ENCODE data around the gene AMFR.

The AMFR gene

GRCh38 chr16:56334761-56335160 is 90.6 kb downstream of the AMFR start:
- no peak for DNase-seq

GRCh38 chr16:56332464-56333079 is 92.8 kb downstream of the AMFR start:
- peak in 42 of 58 donors; percentile 17 to 80 (median 47) for DNase-seq

GRCh38 chr16:56331915-56332314 is 93.4 kb downstream of the AMFR start:
- DNase-seq, result no peak

- DNase-seq, result no peak
These were observed 93.9 kb downstream of the AMFR start for GRCh38 chr16:56331399-56331798.

GRCh38 chr16:56330476-56330875 is 94.9 kb downstream of the AMFR start:
- no peak for DNase-seq

GRCh38 chr16:56329887-56330286 is 95.5 kb downstream of the AMFR start:
- no peak for DNase-seq

- no peak for DNase-seq
These were observed 96.9 kb downstream of the AMFR start for GRCh38 chr16:56328276-56329022.

- no peak for DNase-seq
These were observed 97.5 kb downstream of the AMFR start for GRCh38 chr16:56327929-56328258.

GRCh38 chr16:56327071-56327928 is 98.0 kb downstream of the AMFR start:
- peak in 6 of 58 donors; percentile 24 to 49 (median 33) for DNase-seq

GRCh38 chr16:56325956-56326355 is 99.4 kb downstream of the AMFR start:
- no peak for DNase-seq

GRCh38 chr16:56324406-56324805 is 100.9 kb downstream of the AMFR start:
- DNase-seq, result no peak

- DNase-seq, result no peak
These were observed 103.8 kb downstream of the AMFR start for GRCh38 chr16:56321571-56321970.

- DNase-seq, result no peak
These were observed 104.4 kb downstream of the AMFR start for GRCh38 chr16:56320811-56321558.

GRCh38 chr16:56320056-56320455 is 105.3 kb downstream of the AMFR start:
- no peak for DNase-seq

- peak in 21 of 58 donors; percentile 26 to 81 (median 51) for DNase-seq
These were observed 106.0 kb downstream of the AMFR start for GRCh38 chr16:56319376-56319775.

GRCh38 chr16:56318827-56319140 is 106.6 kb downstream of the AMFR start:
- DNase-seq, result peak in 3 of 58 donors; percentile 37 to 50 (median 39)

- peak in 57 of 58 donors; percentile 31 to 92 (median 82) for DNase-seq
These were observed 107.1 kb downstream of the AMFR start for GRCh38 chr16:56317998-56318826.

GRCh38 chr16:56316545-56316944 is 108.8 kb downstream of the AMFR start:
- DNase-seq, result peak in 1 of 58 donors; percentile 15

- no peak for DNase-seq
These were observed 109.4 kb downstream of the AMFR start for GRCh38 chr16:56315955-56316354.

- no peak for DNase-seq
These were observed 111.0 kb downstream of the AMFR start for GRCh38 chr16:56314244-56314850.
